NCI-H2107 treated with DMSO at 0.1 percent for 48 hours (cell line): Measurements from ENCODE around the gene CEP170B.
"Not testable (repeated sequence)": the region's sequence is repeated elsewhere in the genome, so short reads cannot be mapped to it uniquely, and the experiment has no call there.

Experiments used
- DNase-seq: peaks from one replicate; lab custom pipeline; 2025; ENCODE audit not compliant: unreplicated experiment; lab: John Stamatoyannopoulos, UW

CEP170B gene

GRCh38 chr14:104877066-104877805 lies 12.2 kb downstream of the CEP170B start:
- DNase-seq, result no peak

GRCh38 chr14:104877806-104878550 lies 12.9 kb downstream of the CEP170B start:
- DNase-seq, result no peak

- no peak for DNase-seq
These were observed 13.5 kb downstream of the CEP170B start for GRCh38 chr14:104878582-104878981.

- no peak for DNase-seq
These were observed 14.3 kb downstream of the CEP170B start for GRCh38 chr14:104879201-104879982.

GRCh38 chr14:104879983-104880565 lies 15.0 kb downstream of the CEP170B start:
- no peak for DNase-seq

GRCh38 chr14:104880584-104881210 lies 15.6 kb downstream of the CEP170B start:
- DNase-seq, result no peak

- DNase-seq, result peak; percentile 88
These were observed 16.4 kb downstream of the CEP170B start for GRCh38 chr14:104881369-104881979.

GRCh38 chr14:104882325-104882973 lies 17.4 kb downstream of the CEP170B start:
- peak; percentile 67 for DNase-seq

GRCh38 chr14:104882991-104883660 lies 18.1 kb downstream of the CEP170B start:
- DNase-seq, result no peak

GRCh38 chr14:104883681-104884361 lies 18.8 kb downstream of the CEP170B start:
- no peak for DNase-seq

GRCh38 chr14:104884381-104884780 lies 19.3 kb downstream of the CEP170B start:
- DNase-seq, result not testable (repeated sequence)

- no peak for DNase-seq
These were observed 20.2 kb downstream of the CEP170B start for GRCh38 chr14:104885031-104885972.

GRCh38 chr14:104885973-104886689 lies 21.1 kb downstream of the CEP170B start:
- DNase-seq, result no peak

- DNase-seq, result no peak
These were observed 21.9 kb downstream of the CEP170B start for GRCh38 chr14:104886690-104887622.

GRCh38 chr14:104887623-104888488 lies 22.8 kb downstream of the CEP170B start:
- DNase-seq, result no peak
